IMR-90 (cell line): ENCODE measurements around the gene JSRP1. TPM values are rescaled to one million over a fixed set of nuclear protein-coding genes. Genes with fewer than 3 reads are reported as not detected.
A peak's percentile ranks its signal among the peaks of the same experiment; 100 is the strongest.

Source experiments
- ATAC-seq: fragments of 200-7000 bp; cut with Tn5 transposase; 2 replicates; pipeline ENCODE4 v1.9.1; 2020; ENCODE audit warnings: low read depth, mild to moderate bottlenecking, moderate library complexity
- BruUV-seq: library from RNA; stranded (reverse); fragments of 400-500 nt; replicated peaks from 2 replicates; lab custom pipeline; 2021; lab: Mats Ljungman, UMichigan
- CTCF ChIA-PET: fragments of 300-600 bp; formaldehyde crosslinking; extraction: SDS; loops from one replicate; lab custom pipeline; 2021; ENCODE audit warnings: antibody characterized with exemption; lab: Yijun Ruan, JAX
- POLR2A ChIA-PET: fragments of 300-600 bp; sonication (Branson Sonifier 250); formaldehyde crosslinking; loops from one replicate; lab custom pipeline; 2022; ENCODE audit warnings: antibody characterized with exemption; ENCODE audit not compliant: unreplicated experiment; lab: Charles Lee
- DNase-seq: peaks from one replicate; pipeline ENCODE4 v3.0.0; 2013
- H2AFZ ChIP-seq: replicated peaks from 2 replicates; pipeline ENCODE3; 2013; ENCODE audit warnings: low read length, mild to moderate bottlenecking; ENCODE audit not compliant: poor library complexity
- H2AK5ac ChIP-seq: 2 replicates; pipeline ENCODE4 v1.6.1; 2013; ENCODE audit warnings: low read depth, low read length, inconsistent platforms
- H2AK9ac ChIP-seq: replicated peaks from 2 replicates; pipeline ENCODE3; 2013; ENCODE audit warnings: mild to moderate bottlenecking, low read depth, low read length, moderate library complexity; ENCODE audit not compliant: poor library complexity
- H2BK120ac ChIP-seq: 2 replicates; pipeline ENCODE4 v1.6.1; 2013; ENCODE audit warnings: low read depth, low read length, inconsistent platforms
- H2BK15ac ChIP-seq: 3 replicates; pipeline ENCODE4 v1.6.1; 2013; ENCODE audit warnings: low read depth, low read length, inconsistent platforms
- H2BK20ac ChIP-seq: 2 replicates; pipeline ENCODE4 v1.6.1; 2013; ENCODE audit warnings: low read depth, mild to moderate bottlenecking, inconsistent platforms, low read length, moderate library complexity
- H2BK5ac ChIP-seq: 2 replicates; pipeline ENCODE4 v1.6.1; 2013; ENCODE audit warnings: mild to moderate bottlenecking, low read depth, low read length, inconsistent platforms; ENCODE audit not compliant: poor library complexity, severe bottlenecking
- H3K14ac ChIP-seq: replicated peaks from 2 replicates; pipeline ENCODE4 v1.6.1; 2013; ENCODE audit warnings: low read depth, low read length, inconsistent platforms
- H3K18ac ChIP-seq: 2 replicates; pipeline ENCODE4 v1.6.1; 2013; ENCODE audit warnings: low read depth, low read length, control low read depth
- H3K23ac ChIP-seq: 2 replicates; pipeline ENCODE4 v1.6.1; 2013; ENCODE audit warnings: low read depth, low read length, inconsistent platforms
- H3K27ac ChIP-seq: 2 replicates; pipeline ENCODE4 v1.5.1; 2013; ENCODE audit warnings: mild to moderate bottlenecking, control low read depth, low read length; ENCODE audit not compliant: insufficient read depth
- H3K27me3 ChIP-seq: 2 replicates; pipeline ENCODE4 v1.6.1; 2013; ENCODE audit warnings: low read length; ENCODE audit not compliant: control insufficient read depth, insufficient read depth
- H3K36me3 ChIP-seq: 2 replicates; pipeline ENCODE4 v1.6.1; 2013; ENCODE audit warnings: low read length, mixed read lengths; ENCODE audit not compliant: control insufficient read depth, insufficient read depth
- H3K4ac ChIP-seq: 2 replicates; pipeline ENCODE4 v1.6.1; 2013; ENCODE audit warnings: low read depth, low read length, inconsistent platforms
- H3K4me1 ChIP-seq: 2 replicates; pipeline ENCODE4 v1.6.1; 2013; ENCODE audit warnings: low read length, mixed read lengths; ENCODE audit not compliant: control insufficient read depth, insufficient read depth
- H3K4me2 ChIP-seq: 2 replicates; pipeline ENCODE4 v1.6.1; 2013; ENCODE audit warnings: low read depth, mild to moderate bottlenecking, control low read depth, low read length, moderate library complexity
- H3K4me3 ChIP-seq: 2 replicates; pipeline ENCODE4 v1.5.1; 2013; ENCODE audit warnings: low read depth, mild to moderate bottlenecking, control low read depth, low read length, moderate library complexity; ENCODE audit not compliant: insufficient read depth
- H3K56ac ChIP-seq: 2 replicates; pipeline ENCODE4 v1.6.1; 2013; ENCODE audit warnings: low read length, inconsistent platforms; ENCODE audit not compliant: insufficient read depth; ENCODE audit errors: extremely low read depth
- H3K79me1 ChIP-seq, 2 experiments: 2 replicates each; pipeline ENCODE4 v1.6.1; 2013; ENCODE audit warnings: low read length in 2 of 2, inconsistent platforms in 1 of 2, low read depth in 1 of 2
- H3K9ac ChIP-seq: 2 replicates; pipeline ENCODE4 v1.6.1; 2013; ENCODE audit warnings: low read depth, low read length, control low read depth
- H3K9me1 ChIP-seq: 2 replicates; pipeline ENCODE4 v1.6.1; 2013; ENCODE audit warnings: low read length, inconsistent platforms; ENCODE audit not compliant: insufficient read depth
- H3K9me3 ChIP-seq: 2 replicates; pipeline ENCODE4 v1.6.1; 2013; ENCODE audit warnings: low read length; ENCODE audit not compliant: control insufficient read depth, insufficient read depth
- H4K20me1 ChIP-seq: 2 replicates; pipeline ENCODE4 v1.6.1; 2013; ENCODE audit warnings: low read length, inconsistent platforms; ENCODE audit not compliant: insufficient read depth
- H4K5ac ChIP-seq: 2 replicates; pipeline ENCODE4 v1.6.1; 2013; ENCODE audit warnings: mild to moderate bottlenecking, low read depth, low read length, control low read depth
- H4K8ac ChIP-seq, 2 experiments: 2 replicates each; pipeline ENCODE4 v1.6.1; 2013; ENCODE audit warnings: low read depth in 2 of 2, low read length in 2 of 2, control low read depth in 1 of 2, inconsistent platforms in 1 of 2
- H4K91ac ChIP-seq: 2 replicates; pipeline ENCODE4 v1.6.1; 2013; ENCODE audit warnings: low read depth, low read length, inconsistent platforms; ENCODE audit not compliant: insufficient read depth
- BHLHE40 ChIP-seq: fragments of 150-350 bp; IDR thresholded peaks from 2 replicates; pipeline ENCODE4 v1.6.1; 2016; ENCODE audit warnings: mild to moderate bottlenecking, low read depth, low read length
- CEBPB ChIP-seq: IDR thresholded peaks from 2 replicates; pipeline ENCODE4 v1.6.1; 2012; ENCODE audit warnings: low read depth, low read length, improper control_type of control experiment
- CHD1 ChIP-seq: IDR thresholded peaks from 2 replicates; pipeline ENCODE4 v1.6.1; 2012; ENCODE audit warnings: low read depth, low read length, improper control_type of control experiment
- FOS ChIP-seq: fragments of 150-350 bp; IDR thresholded peaks from 2 replicates; pipeline ENCODE4 v1.6.1; 2016; ENCODE audit warnings: low read depth, low read length
- MAFK ChIP-seq: IDR thresholded peaks from 2 replicates; pipeline ENCODE4 v1.6.1; 2012; ENCODE audit warnings: low read depth, low read length, improper control_type of control experiment
- MAZ ChIP-seq: IDR thresholded peaks from 2 replicates; pipeline ENCODE4 v1.6.1; 2012; ENCODE audit warnings: low read depth, mild to moderate bottlenecking, low read length, improper control_type of control experiment, moderate library complexity, borderline replicate concordance
- MXI1 ChIP-seq: IDR thresholded peaks from 2 replicates; pipeline ENCODE4 v1.6.1; 2012; ENCODE audit warnings: low read depth, mild to moderate bottlenecking, low read length, moderate library complexity, borderline replicate concordance
- NFE2L2 ChIP-seq: fragments of 150-350 bp; IDR thresholded peaks from 2 replicates; pipeline ENCODE4 v1.6.1; 2016; ENCODE audit warnings: low read depth, mild to moderate bottlenecking, low read length
- POLR2A ChIP-seq: IDR thresholded peaks from 2 replicates; pipeline ENCODE4 v1.6.1; 2012; ENCODE audit warnings: mild to moderate bottlenecking, low read depth, low read length
- RAD21 ChIP-seq: IDR thresholded peaks from 2 replicates; pipeline ENCODE4 v1.6.1; 2012; ENCODE audit warnings: low read length, improper control_type of control experiment
- RCOR1 ChIP-seq: IDR thresholded peaks from 2 replicates; pipeline ENCODE4 v1.6.1; 2012; ENCODE audit warnings: mild to moderate bottlenecking, low read length, improper control_type of control experiment; ENCODE audit not compliant: insufficient replicate concordance
- SMC3 ChIP-seq: fragments of 150-350 bp; IDR thresholded peaks from 2 replicates; pipeline ENCODE4 v1.6.1; 2016; ENCODE audit warnings: low read depth, mild to moderate bottlenecking, antibody characterized with exemption, low read length, moderate library complexity
- WGBS, 2 experiments: methylation state at CpG; one replicate each; pipeline versions ENCODE4 v1.1.5 to v1.1.7; 2013; ENCODE audit warnings: missing lambda C conversion rate in 2 of 2; ENCODE audit not compliant: insufficient read length in 1 of 2; ENCODE audit errors: extremely low coverage in 2 of 2; 5-methylcytosine and 5-hydroxymethylcytosine counted together
- dilution Hi-C: fragments of 300-500 bp; cut with HindIII; formaldehyde crosslinking; loops from one replicate; pipeline ENCODE4 v1.14.3; 2018; ENCODE audit warnings: low sequenced_read_pairs; ENCODE audit not compliant: unreplicated experiment
- in situ Hi-C: fragments of 300-500 bp; cut with MboI; formaldehyde crosslinking; loops from 3 replicates; pipeline ENCODE4 v1.14.3; 2019; ENCODE audit warnings: low sequenced_read_pairs, inconsistent platforms, mixed read lengths
- intact Hi-C: fragments of 100-400 bp; cut with micrococcal nuclease; formaldehyde crosslinking; loops from 2 replicates; pipeline ENCODE4 v1.10.0; 2022
- polyA plus RNA-seq, 3 experiments: library from polyadenylated mRNA; depleted of rRNA; stranded (reverse); fragments of >200 nt; gene quantifications; 2 replicates each; pipeline ENCODE4 v1.2.3, GENCODE V29; 2012; ENCODE audit warnings: low replicate concordance in 1 of 3
- total RNA-seq: library from RNA; depleted of rRNA; stranded (reverse); fragments of >200 nt; gene quantifications from 2 replicates; pipeline ENCODE4 v1.2.3, GENCODE V29; 2012
- TF ChIP-seq, protein P1 (sequence below): conservative IDR thresholded peaks from 2 replicates; pipeline ENCODE4 v1.5.1; 2012; ENCODE audit warnings: mild to moderate bottlenecking, low read depth, low read length, improper control_type of control experiment

JSRP1 gene
- total and polyA plus RNA-seq, 2 of the 4 experiments (the other 2 are of a cell fraction) = not detected

DNA sequence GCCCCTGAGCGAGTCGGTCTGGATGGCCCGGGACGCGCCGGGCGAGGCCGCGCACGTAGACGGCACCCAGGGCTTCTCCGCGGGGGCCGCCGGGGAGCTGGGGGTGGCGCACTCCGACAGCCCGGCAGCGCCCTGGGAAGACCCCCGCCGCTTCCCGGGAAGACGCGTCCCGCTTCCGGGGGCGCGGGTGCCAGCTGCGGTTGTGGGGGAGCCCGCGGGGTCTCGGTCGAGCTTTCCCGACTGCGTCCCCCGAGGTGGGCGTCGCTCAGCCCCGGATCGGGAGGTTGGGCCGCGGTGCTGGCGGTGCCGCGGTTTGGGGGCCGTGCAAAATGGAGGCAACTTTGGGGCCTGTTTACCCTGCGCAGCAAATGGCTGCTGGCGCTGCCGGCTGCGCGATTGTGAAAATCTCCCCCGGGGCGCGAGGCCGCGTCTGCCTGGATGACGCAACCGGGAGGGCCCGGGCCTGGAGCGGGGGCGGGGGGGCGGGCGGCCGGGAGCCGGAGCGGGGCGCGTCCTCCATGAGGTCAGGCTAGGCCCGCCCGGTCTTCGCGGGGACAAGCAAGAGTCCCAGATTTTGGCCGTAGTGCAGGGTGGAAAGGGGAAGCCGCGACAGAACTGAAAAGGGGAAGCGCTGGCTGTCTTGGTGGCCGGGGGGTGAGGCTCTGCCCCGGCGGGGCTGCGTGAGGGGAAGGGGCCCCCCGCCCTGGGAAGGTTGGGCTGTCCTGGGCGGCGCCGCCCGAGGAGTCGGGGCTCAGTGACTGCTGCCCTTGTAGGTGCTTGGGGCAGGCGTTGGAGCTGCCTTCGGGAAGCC, 14.4 kb upstream of the JSRP1 start (continued):
- peak; percentile 64; the same call in 1 of the 2 replicates for TF ChIP-seq MAZ
- no peak for TF ChIP-seq SMC3
- peak; percentile 95 for TF ChIP-seq CEBPB
- TF ChIP-seq POLR2A = peak; percentile 86

DNA sequence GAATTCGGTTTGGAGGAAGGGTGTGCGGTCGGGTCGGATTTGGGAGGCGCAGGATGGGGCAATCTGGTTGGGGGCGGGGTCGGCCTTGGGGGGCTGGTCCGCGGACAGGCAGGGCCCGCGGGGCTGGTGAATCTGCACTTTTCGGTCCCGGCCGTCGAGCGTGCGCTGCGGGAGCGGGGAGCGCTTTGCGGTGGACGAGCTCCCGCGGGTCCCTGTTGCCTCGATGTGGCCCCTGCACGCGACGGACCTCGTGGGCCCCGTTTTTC, 13.9 kb upstream of the JSRP1 start:
- intact Hi-C loops = loop anchor here (5.0 kb wide), 1 partner anchor 113 kb away; no protein-coding TSS in a partner anchor
- Histone ChIP-seq H3K18ac (no peak overlapping the region; the same call in 1 of the 2 replicates), H2BK120ac (no peak overlapping the region), H3K56ac (peak overlapping the region; percentile 41), H3K4ac (peak overlapping the region; percentile 89), H4K91ac (peak overlapping the region; percentile 44), H3K4me2 (0 out of 2 replicates have a peak overlapping the region, but pooled peaks have one; percentile 22), H3K14ac (peak overlapping the region; percentile 92), H3K27ac (peak overlapping the region; percentile 90), H3K4me1 (peaks cover 15% of the 10 kb centered on the region), H2AFZ (no peak overlapping the region), H3K4me3 (peak overlapping the region; percentile 71), H3K79me1 (peaks cover 7 to 40% of the 10 kb centered on the region in 2 experiments), H4K20me1 (peaks cover 58% of the 10 kb centered on the region), H3K9me3 (no peaks in the 10 kb centered on the region), H3K36me3 (peaks cover 25% of the 10 kb centered on the region), H2BK20ac (no peak overlapping the region), H3K9ac (peak overlapping the region; percentile 96), H3K9me1 (no peaks in the 10 kb centered on the region; the same call in 1 of the 2 replicates), H4K5ac (no peak overlapping the region), H4K8ac (peak overlapping the region in 1 of 2 experiments; percentile 5; a peak in 2 of 4 replicates), H2BK15ac (no peak overlapping the region), H2AK9ac (peak overlapping the region; percentile 95), H3K27me3 (no peaks in the 10 kb centered on the region), H3K23ac (peak overlapping the region; percentile 75), H2BK5ac (peak overlapping the region; percentile 67), H2AK5ac (peak overlapping the region; percentile 66)
- no TSS peak for BruUV-seq
- ChIA-PET POLR2A (interaction anchor here (1.0 kb wide), 2 partner anchors 11 to 31 kb away, joined by 4 to 5 read pairs; no protein-coding TSS in a partner anchor), CTCF (no interaction called here)
- in situ Hi-C loops = loop anchor here (10.0 kb wide), 1 partner anchor 345 kb away; no protein-coding TSS in a partner anchor
- 0% methylated on average over 27 of the region's 30 CpGs; no CpG with 5 or more reads in 1 of the 2 experiments for WGBS, 2 experiments
- dilution Hi-C loops = no loop called here
- DNase-seq = no peak
- no peak for ATAC-seq
- no peak for TF ChIP-seq MXI1
- TF ChIP-seq POLR2A = no peak
- no peak for TF ChIP-seq CHD1
- TF ChIP-seq BHLHE40 = no peak
- TF ChIP-seq CEBPB = no peak
- no peak for TF ChIP-seq RCOR1
- no peak for TF ChIP-seq RAD21
- TF ChIP-seq SMC3 = no peak
- no peak for TF ChIP-seq MAZ
- no peak for TF ChIP-seq MAFK
- TF ChIP-seq, protein P1, sequence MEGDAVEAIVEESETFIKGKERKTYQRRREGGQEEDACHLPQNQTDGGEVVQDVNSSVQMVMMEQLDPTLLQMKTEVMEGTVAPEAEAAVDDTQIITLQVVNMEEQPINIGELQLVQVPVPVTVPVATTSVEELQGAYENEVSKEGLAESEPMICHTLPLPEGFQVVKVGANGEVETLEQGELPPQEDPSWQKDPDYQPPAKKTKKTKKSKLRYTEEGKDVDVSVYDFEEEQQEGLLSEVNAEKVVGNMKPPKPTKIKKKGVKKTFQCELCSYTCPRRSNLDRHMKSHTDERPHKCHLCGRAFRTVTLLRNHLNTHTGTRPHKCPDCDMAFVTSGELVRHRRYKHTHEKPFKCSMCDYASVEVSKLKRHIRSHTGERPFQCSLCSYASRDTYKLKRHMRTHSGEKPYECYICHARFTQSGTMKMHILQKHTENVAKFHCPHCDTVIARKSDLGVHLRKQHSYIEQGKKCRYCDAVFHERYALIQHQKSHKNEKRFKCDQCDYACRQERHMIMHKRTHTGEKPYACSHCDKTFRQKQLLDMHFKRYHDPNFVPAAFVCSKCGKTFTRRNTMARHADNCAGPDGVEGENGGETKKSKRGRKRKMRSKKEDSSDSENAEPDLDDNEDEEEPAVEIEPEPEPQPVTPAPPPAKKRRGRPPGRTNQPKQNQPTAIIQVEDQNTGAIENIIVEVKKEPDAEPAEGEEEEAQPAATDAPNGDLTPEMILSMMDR = no peak
- TF ChIP-seq FOS = no peak
- TF ChIP-seq NFE2L2 = no peak
